ENCODE measurements around the gene HGFAC.

The HGFAC gene

GRCh38 chr4:3444351-3445110 lies 2.8 kb downstream of the HGFAC start:
- H3K27ac ChIP-seq = no peak overlapping the region
- DNase-seq (ENCODE audit: low read depth, low spot score) = no peak
- no peaks in the 10 kb centered on the region for H3K36me3 ChIP-seq (ENCODE audit: insufficient read depth, low read length)
- no peaks in the 10 kb centered on the region for H3K9me3 ChIP-seq (ENCODE audit: low read depth, low read length)
- no peak overlapping the region for H3K4me3 ChIP-seq
- H3K9ac ChIP-seq (ENCODE audit: insufficient read length) = no peak overlapping the region
- TF ChIP-seq FOXP2 (optimal IDR thresholded peaks at IDR 0.05; ENCODE audit: control extremely low read depth, extremely low read length, insufficient read depth) = no peak
- TF ChIP-seq POLR2AphosphoS5 (IDR thresholded peaks at IDR 0.05; ENCODE audit: borderline replicate concordance, low read depth, low read length) = no peak
- TF ChIP-seq EZH2 (IDR thresholded peaks at IDR 0.05) = no peak

- H3K9ac ChIP-seq (ENCODE audit: insufficient read length) = no peak overlapping the region
- no peaks in the 10 kb centered on the region for H3K9me3 ChIP-seq (ENCODE audit: low read depth, low read length)
- no peak overlapping the region for H3K27ac ChIP-seq
- TF ChIP-seq POLR2AphosphoS5 (IDR thresholded peaks at IDR 0.05; ENCODE audit: borderline replicate concordance, low read depth, low read length) (no peak), FOXP2 (optimal IDR thresholded peaks at IDR 0.05; ENCODE audit: control extremely low read depth, extremely low read length, insufficient read depth) (no peak), EZH2 (IDR thresholded peaks at IDR 0.05) (no peak)
- H3K36me3 ChIP-seq (ENCODE audit: insufficient read depth, low read length) = no peaks in the 10 kb centered on the region
- no peak overlapping the region for H3K4me3 ChIP-seq
- DNase-seq (ENCODE audit: low read depth, low spot score) = no peak
Measured at GRCh38 chr4:3445111-3445820, 3.5 kb downstream of the HGFAC start.

DNA sequence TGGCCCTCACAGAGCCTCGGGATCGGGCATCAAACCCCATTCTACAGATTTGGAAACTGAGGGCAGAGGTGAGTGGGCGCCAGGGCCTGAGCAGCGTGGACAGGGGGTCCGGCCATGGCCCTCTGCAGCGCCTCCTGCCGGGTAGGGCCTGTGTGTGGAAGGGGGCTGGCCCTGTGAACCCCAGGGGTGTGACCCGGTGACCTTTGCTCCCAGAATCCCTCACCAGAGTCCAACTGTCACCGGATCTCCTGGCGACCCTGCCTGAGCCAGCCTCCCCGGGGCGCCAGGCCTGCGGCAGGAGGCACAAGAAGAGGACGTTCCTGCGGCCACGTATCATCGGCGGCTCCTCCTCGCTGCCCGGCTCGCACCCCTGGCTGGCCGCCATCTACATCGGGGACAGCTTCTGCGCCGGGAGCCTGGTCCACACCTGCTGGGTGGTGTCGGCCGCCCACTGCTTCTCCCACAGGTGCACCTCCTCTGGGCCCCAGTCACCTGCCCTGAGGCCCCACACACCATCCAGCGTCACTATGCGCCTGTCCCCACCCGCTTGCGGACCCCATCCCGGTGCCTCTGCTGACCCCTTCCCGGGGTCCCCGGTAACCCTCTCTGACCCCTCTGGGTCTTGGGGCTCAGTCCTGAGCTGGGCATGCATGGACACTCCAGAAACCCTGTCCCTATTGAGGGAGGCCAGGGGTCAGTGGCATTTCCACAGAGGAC lies 4.2 kb downstream of the HGFAC start:
- H3K36me3 ChIP-seq (ENCODE audit: insufficient read depth, low read length) = no peaks in the 10 kb centered on the region
- DNase-seq (ENCODE audit: low read depth, low spot score) = no peak
- no peak overlapping the region for H3K27ac ChIP-seq
- H3K4me3 ChIP-seq = no peak overlapping the region
- no peak overlapping the region for H3K9ac ChIP-seq (ENCODE audit: insufficient read length)
- no peak for TF ChIP-seq EZH2 (IDR thresholded peaks at IDR 0.05)
- TF ChIP-seq POLR2AphosphoS5 (IDR thresholded peaks at IDR 0.05; ENCODE audit: borderline replicate concordance, low read depth, low read length) = no peak
- no peak for TF ChIP-seq FOXP2 (optimal IDR thresholded peaks at IDR 0.05; ENCODE audit: control extremely low read depth, extremely low read length, insufficient read depth)
- H3K9me3 ChIP-seq (ENCODE audit: low read depth, low read length) = no peaks in the 10 kb centered on the region

- H3K36me3 ChIP-seq (ENCODE audit: insufficient read depth, low read length) = no peaks in the 10 kb centered on the region
- no peak for TF ChIP-seq FOXP2 (optimal IDR thresholded peaks at IDR 0.05; ENCODE audit: control extremely low read depth, extremely low read length, insufficient read depth)
- no peak for TF ChIP-seq EZH2 (IDR thresholded peaks at IDR 0.05)
- no peak for TF ChIP-seq POLR2AphosphoS5 (IDR thresholded peaks at IDR 0.05; ENCODE audit: borderline replicate concordance, low read depth, low read length)
- no peak overlapping the region for H3K4me3 ChIP-seq
- no peaks in the 10 kb centered on the region for H3K9me3 ChIP-seq (ENCODE audit: low read depth, low read length)
- no peak overlapping the region for H3K9ac ChIP-seq (ENCODE audit: insufficient read length)
- H3K27ac ChIP-seq = no peak overlapping the region
- DNase-seq (ENCODE audit: low read depth, low spot score) = no peak
Measured at GRCh38 chr4:3446631-3447320, 5.0 kb downstream of the HGFAC start.

GRCh38 chr4:3447431-3448395 lies 5.9 kb downstream of the HGFAC start:
- Histone ChIP-seq H3K27ac (no peak overlapping the region), H3K4me3 (no peak overlapping the region), H3K9ac (ENCODE audit: insufficient read length) (no peak overlapping the region), H3K36me3 (ENCODE audit: insufficient read depth, low read length) (no peaks in the 10 kb centered on the region), H3K9me3 (ENCODE audit: low read depth, low read length) (no peaks in the 10 kb centered on the region)
- no peak for TF ChIP-seq FOXP2 (optimal IDR thresholded peaks at IDR 0.05; ENCODE audit: control extremely low read depth, extremely low read length, insufficient read depth)
- TF ChIP-seq EZH2 (IDR thresholded peaks at IDR 0.05) = no peak
- TF ChIP-seq POLR2AphosphoS5 (IDR thresholded peaks at IDR 0.05; ENCODE audit: borderline replicate concordance, low read depth, low read length) = no peak
- DNase-seq (ENCODE audit: low read depth, low spot score) = no peak

- no peak overlapping the region for H3K9ac ChIP-seq (ENCODE audit: insufficient read length)
Measured at GRCh38 chr4:3449047-3449573, 7.3 kb downstream of the HGFAC start.

More at GRCh38 chr4:3449047-3449573, 7.3 kb downstream of the HGFAC start:
- no peak for DNase-seq (ENCODE audit: low read depth, low spot score)
- Histone ChIP-seq H3K36me3 (ENCODE audit: insufficient read depth, low read length) (no peaks in the 10 kb centered on the region), H3K27ac (no peak overlapping the region), H3K4me3 (no peak overlapping the region), H3K9me3 (ENCODE audit: low read depth, low read length) (no peaks in the 10 kb centered on the region)
- no peak for TF ChIP-seq FOXP2 (optimal IDR thresholded peaks at IDR 0.05; ENCODE audit: control extremely low read depth, extremely low read length, insufficient read depth)
- no peak for TF ChIP-seq EZH2 (IDR thresholded peaks at IDR 0.05)

All from SK-N-MC (cell line).